ENCODE measurements around the gene CCDC192. TPM values are rescaled to one million over a fixed set of nuclear protein-coding genes. Genes with fewer than 3 reads are reported as not detected.
"Not testable (repeated sequence)": the region's sequence is repeated elsewhere in the genome, so short reads cannot be mapped to it uniquely, and the experiment has no call there.

Gene CCDC192, protein sequence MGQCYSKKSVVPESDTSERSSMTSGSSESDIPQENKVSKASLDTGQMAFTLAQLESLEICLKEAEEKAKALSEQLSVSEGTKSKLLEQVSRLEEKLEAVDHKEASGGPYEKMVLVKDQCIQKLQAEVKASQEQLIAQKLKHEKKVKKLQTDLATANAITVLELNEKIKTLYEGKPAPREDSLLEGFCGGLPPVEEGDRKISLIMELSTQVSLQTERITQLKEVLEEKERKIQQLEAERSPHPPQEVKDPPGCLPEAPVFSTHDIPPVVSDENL
- not detected for total RNA-seq

DNA sequence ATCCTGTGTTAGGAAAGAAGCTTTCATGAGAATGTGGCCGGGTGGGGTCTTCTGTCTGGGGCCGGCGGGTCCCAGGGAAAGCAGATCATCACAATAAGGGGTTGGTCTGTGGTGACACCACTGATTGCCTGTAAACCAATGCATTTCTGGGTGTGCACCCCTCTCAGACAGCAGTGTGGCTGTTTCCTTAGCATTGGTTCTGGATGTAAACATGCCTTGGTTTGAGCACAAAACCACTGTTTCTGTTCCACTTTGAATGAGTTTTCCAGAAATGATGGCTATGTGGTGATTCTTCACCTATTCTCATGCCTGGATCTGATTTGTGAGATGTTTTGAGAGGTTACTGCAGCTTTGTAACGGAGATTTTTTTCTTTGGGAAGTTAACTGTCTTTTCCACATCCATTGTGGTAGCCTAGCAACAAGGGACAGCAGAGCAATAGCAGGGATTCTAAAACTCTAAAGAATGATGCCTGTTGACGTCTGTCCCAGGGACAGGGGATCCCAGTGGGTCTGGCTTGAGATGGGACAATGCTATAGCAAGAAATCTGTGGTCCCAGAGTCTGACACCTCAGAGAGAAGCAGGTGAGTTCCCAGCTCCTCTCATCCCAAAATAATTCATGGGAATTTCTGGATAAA lies at the start of gene CCDC192:
TSS of gene CCDC192 (plus strand) at position 466 of the 636 bp plus-strand sequence. CDS start at position 521, 55 bp downstream.
- H3K36me3 Mint-ChIP-seq, result no peaks in the 10 kb centered on the region
- no peak for DNase-seq (ENCODE audit: low spot score)
- H3K27me3 Mint-ChIP-seq, result peaks cover 0 to 10% of the 10 kb centered on the region in 2 donors
- H3K27ac Mint-ChIP-seq, result no peak within 1 kb of the TSS
- no peak within 1 kb of the TSS for H3K4me3 Mint-ChIP-seq
- peaks cover 4% of the 10 kb centered on the region for H3K9me3 Mint-ChIP-seq
- ATAC-seq, result peak in 1 of 2 donors; percentile 46
- H3K4me1 Mint-ChIP-seq (ENCODE audit: low read depth in 2 of 2), result no peaks in the 10 kb centered on the region

DNA sequence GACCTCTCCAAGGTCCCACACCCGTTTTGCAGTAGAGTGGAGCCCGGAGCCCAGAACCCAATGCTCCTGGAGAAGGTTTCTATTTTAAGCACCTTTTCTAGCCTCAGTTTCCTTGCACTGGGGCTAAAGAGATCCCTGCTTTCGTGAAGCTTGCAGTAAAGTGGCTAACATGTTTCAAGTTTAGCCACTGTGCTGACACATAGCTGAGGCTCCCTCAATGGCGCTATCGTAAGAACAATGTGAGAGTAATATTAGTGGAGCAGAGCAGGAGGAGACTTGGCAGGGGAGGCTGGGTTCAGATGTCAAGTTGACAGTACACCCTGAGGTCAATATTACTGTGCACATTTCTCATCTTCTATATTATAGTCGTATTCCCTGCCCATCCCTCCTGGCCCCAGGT lies 46.4 kb upstream of the CCDC192 start:
- no peaks in the 10 kb centered on the region for H3K4me1 Mint-ChIP-seq (ENCODE audit: low read depth in 2 of 2)
- peaks cover 0 to 2% of the 10 kb centered on the region in 2 donors for H3K27me3 Mint-ChIP-seq
- H3K27ac Mint-ChIP-seq, result no peak overlapping the region
- ATAC-seq (no peak), DNase-seq (ENCODE audit: low spot score) (no peak)
- no peaks in the 10 kb centered on the region for H3K36me3 Mint-ChIP-seq
- no peaks in the 10 kb centered on the region for H3K9me3 Mint-ChIP-seq
- no peak overlapping the region for H3K4me3 Mint-ChIP-seq

DNA sequence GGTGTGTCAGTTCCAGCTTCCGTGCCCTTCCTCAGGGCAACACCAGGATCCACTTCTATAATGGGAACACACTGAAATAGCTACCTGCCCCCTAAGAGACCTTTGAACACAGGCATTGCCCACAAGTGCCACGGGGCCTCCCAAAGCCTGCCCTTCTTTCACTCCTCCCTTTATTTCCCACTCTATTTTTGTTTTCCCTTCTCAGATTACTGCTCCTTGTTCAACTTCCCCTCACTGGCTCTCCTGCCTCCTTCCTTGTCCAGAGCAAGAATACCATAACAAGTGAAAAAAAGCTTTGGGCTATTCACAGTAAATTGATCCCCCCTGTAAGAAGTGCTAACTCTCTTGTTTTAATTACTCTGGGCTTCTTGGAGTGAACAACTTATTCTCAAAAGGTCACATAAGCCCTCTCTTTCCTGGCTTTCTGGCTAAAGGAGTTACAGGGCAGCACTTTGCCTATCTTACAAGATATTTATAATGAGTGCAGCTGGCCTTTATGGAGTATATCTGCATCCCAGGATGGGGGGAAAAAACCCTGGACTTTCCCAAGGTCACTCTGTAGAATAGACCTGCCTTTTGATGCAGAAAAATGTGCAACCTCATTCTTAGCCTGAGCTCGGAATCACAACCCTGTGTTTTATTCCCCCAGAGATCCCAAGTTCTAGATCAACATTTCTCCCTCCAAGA lies 43.0 kb upstream of the CCDC192 start:
- H3K27ac Mint-ChIP-seq, result no peak overlapping the region
- no peak overlapping the region for H3K4me3 Mint-ChIP-seq
- H3K9me3 Mint-ChIP-seq, result no peaks in the 10 kb centered on the region
- no peaks in the 10 kb centered on the region for H3K4me1 Mint-ChIP-seq (ENCODE audit: low read depth in 2 of 2)
- H3K36me3 Mint-ChIP-seq, result no peaks in the 10 kb centered on the region
- ATAC-seq (no peak), DNase-seq (ENCODE audit: low spot score) (no peak)
- H3K27me3 Mint-ChIP-seq, result peaks cover 0 to 3% of the 10 kb centered on the region in 2 donors

DNA sequence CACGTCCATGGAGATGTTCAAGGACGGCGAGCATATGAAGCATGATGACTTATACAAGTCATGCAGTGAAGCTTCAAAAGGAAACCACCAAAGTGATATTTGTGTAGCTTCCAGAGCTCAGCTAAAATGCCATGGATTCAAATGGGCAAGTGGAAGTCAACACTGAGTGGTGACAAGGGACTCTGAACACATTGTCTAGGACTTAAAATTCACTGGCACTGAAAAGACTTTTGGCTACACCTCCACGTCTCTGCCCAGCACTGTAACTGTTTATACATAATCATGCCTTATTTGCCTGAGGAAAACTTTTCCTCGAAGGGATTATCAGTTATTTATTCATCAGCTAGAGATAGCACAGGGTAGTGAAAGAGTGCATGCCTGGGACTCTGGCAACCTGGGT lies 39.1 kb upstream of the CCDC192 start:
- Mint-ChIP-seq H3K9me3 (no peaks in the 10 kb centered on the region), H3K27me3 (peaks cover 0 to 3% of the 10 kb centered on the region in 2 donors), H3K4me1 (ENCODE audit: low read depth in 2 of 2) (no peaks in the 10 kb centered on the region), H3K36me3 (no peaks in the 10 kb centered on the region), H3K27ac (no peak overlapping the region), H3K4me3 (no peak overlapping the region)
- DNase-seq (ENCODE audit: low spot score) (no peak), ATAC-seq (no peak)

DNA sequence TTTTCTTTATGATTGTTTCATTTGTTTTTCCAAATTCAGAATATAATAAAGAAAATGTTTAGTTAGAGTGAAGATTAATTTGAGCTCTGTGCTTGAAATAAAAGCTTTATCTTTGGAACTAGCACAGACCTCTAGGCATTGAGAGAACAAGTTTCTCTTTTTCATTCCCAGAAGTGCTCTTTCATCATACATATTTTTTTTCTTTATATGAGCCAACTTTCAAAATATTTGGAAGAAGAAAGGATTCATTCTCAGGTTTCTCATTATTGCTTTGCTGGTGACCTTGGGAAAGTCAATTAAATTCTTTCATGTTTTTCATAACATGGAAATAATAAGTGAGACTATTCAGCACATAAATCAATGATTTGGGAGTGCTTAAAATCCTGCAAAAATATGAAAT lies 37.5 kb upstream of the CCDC192 start:
- Mint-ChIP-seq H3K27ac (no peak overlapping the region), H3K36me3 (no peaks in the 10 kb centered on the region), H3K9me3 (no peaks in the 10 kb centered on the region), H3K27me3 (peaks cover 3 to 13% of the 10 kb centered on the region in 2 donors), H3K4me3 (no peak overlapping the region), H3K4me1 (ENCODE audit: low read depth in 2 of 2) (no peaks in the 10 kb centered on the region)
- ATAC-seq (no peak), DNase-seq (ENCODE audit: low spot score) (no peak)

DNA sequence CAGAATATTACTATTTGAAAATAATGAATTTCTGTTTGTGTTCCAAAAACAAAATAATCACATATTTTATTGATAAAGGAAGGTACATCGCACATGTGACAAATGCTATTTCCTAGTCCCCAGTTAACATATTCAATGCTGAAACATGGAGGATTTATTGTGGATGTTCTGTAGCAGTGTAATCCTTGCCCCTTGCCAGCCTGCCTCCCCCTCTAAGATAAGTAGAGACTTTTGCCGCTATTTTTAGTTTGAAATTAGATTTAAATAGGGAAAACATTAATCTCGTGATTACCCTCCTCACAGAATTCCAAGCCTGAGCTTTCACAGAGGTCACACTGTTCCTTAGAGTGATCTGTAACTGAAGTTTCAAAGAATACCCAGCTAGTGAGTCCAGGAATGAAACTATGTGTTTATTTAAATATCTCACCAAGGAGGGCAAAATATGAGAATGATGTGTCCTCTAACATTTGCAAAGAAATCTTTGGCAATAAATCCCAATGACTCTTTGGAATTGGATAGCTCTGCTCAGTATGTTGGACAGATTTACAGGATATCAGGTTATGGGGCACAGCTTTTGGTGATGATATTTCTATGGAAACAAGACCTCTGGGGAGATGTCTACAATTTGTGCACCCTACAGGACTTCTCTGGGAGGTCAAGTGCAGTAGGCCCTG lies 37.0 kb upstream of the CCDC192 start:
- no peaks in the 10 kb centered on the region for H3K9me3 Mint-ChIP-seq

DNA sequence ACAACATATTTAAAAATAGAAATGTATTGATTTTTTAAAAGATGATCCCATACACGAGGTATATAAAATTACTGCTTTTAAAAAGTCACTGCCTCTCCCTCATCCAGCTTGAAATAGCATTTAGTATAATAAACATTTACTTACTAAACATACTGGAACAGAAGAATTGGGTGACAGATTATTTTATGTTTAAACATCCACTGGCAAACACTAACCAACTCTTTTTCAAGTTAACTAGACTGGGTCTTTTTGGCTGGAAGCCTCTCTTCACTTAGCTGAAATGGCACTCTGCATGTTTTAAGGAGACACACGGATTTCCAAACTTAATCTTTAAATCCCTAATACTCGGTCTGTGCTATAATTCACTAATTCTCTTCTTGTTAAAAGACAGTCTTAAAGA lies 35.3 kb upstream of the CCDC192 start:
- ATAC-seq (no peak), DNase-seq (ENCODE audit: low spot score) (no peak)
- Mint-ChIP-seq H3K36me3 (no peaks in the 10 kb centered on the region), H3K4me3 (no peak overlapping the region), H3K9me3 (no peaks in the 10 kb centered on the region), H3K27ac (no peak overlapping the region), H3K27me3 (peaks cover 3 to 14% of the 10 kb centered on the region in 2 donors), H3K4me1 (ENCODE audit: low read depth in 2 of 2) (no peaks in the 10 kb centered on the region)

More for the DNA sequence above, 37.0 kb upstream of the CCDC192 start:
- no peaks in the 10 kb centered on the region for H3K36me3 Mint-ChIP-seq
- ATAC-seq, result no peak
- no peak for DNase-seq (ENCODE audit: low spot score)
- peaks cover 3 to 14% of the 10 kb centered on the region in 2 donors for H3K27me3 Mint-ChIP-seq
- H3K4me3 Mint-ChIP-seq, result no peak overlapping the region
- H3K4me1 Mint-ChIP-seq (ENCODE audit: low read depth in 2 of 2), result no peaks in the 10 kb centered on the region
- no peak overlapping the region for H3K27ac Mint-ChIP-seq

DNA sequence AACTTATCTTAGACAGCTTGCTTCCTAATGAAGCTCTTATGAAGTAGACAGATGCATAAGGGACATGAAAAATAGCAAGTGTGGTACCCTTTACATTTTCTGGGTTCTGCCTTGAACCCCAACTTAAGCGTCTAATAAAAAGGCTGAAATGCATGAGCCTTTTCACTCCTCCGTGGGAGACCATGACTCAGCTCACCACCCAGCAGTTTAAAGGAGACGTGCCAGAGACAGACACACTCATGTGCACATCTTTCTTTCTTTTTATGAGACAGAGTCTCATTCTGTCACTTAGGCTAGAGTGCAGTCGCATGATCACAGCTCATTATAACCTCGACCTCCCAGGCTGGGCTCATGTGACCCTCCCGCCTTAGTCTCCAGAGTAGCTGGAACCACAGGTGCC lies 32.0 kb upstream of the CCDC192 start:
- H3K27ac Mint-ChIP-seq, result no peak overlapping the region
- no peak for DNase-seq (ENCODE audit: low spot score)
- H3K27me3 Mint-ChIP-seq, result peaks cover 0 to 14% of the 10 kb centered on the region in 2 donors
- H3K4me1 Mint-ChIP-seq (ENCODE audit: low read depth in 2 of 2), result no peaks in the 10 kb centered on the region
- no peaks in the 10 kb centered on the region for H3K36me3 Mint-ChIP-seq
- peaks cover 6% of the 10 kb centered on the region for H3K9me3 Mint-ChIP-seq
- no peak overlapping the region for H3K4me3 Mint-ChIP-seq
- no peak for ATAC-seq

DNA sequence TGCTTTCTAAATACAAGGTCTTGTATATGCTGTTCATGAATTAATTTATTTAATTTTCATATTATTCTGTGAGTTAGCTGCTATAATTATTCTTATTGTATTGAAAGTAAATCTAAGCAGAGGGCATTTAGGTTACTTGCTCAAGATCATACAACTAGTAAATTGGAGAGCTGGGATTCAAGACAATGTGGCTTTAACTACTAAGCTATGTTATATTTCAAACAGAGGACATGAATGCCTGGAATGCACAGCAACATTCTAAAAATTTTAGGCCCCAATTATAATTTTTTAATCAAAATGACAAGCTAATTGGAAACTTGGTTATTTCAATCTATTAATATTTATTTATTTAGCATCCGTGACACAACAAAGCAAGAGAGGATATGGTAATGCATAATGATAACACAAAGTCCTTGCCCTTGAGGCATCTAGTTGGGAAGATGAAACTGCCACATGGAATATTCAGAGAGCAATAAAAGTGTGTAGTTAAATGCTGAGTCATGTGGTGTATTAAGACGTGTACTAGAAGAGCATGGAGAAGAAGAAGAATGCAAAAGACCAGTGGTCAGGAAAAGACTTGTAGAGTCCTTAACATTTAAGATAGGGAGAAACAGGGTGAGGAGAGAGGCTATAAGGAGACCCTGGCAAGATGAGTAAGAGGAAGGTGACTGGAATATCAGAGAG lies 29.9 kb upstream of the CCDC192 start:
- ATAC-seq, result no peak
- Mint-ChIP-seq H3K4me3 (no peak overlapping the region), H3K4me1 (ENCODE audit: low read depth in 2 of 2) (no peaks in the 10 kb centered on the region)

DNA sequence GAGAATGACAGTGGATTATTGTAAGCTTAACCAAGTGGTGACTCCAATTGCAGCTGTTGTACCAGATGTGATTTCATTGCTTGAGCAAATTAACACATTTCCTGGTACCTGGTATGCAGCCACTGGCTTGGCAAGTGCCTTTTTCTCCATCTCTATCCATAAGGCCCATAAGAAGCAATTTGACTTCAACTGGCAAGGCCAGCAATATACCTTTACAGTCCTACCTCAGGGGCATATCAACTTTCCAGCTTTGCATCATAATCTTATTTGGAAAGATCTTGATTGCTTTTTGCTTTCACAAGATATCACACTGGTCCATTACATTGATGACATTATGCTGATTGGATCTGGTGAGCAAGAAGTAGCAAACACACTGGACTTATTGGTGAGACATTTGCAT lies 26.2 kb upstream of the CCDC192 start:
- H3K4me3 Mint-ChIP-seq; H3K27ac Mint-ChIP-seq; H3K9me3 Mint-ChIP-seq; ATAC-seq; H3K36me3 Mint-ChIP-seq; DNase-seq (ENCODE audit: low spot score); H3K4me1 Mint-ChIP-seq (ENCODE audit: low read depth in 2 of 2); H3K27me3 Mint-ChIP-seq: not testable (repeated sequence)

More for the DNA sequence above, 29.9 kb upstream of the CCDC192 start:
- DNase-seq (ENCODE audit: low spot score), result no peak
- Mint-ChIP-seq H3K9me3 (peaks cover 8% of the 10 kb centered on the region), H3K27ac (no peak overlapping the region), H3K27me3 (peaks cover 0 to 14% of the 10 kb centered on the region in 2 donors), H3K36me3 (no peaks in the 10 kb centered on the region)

DNA sequence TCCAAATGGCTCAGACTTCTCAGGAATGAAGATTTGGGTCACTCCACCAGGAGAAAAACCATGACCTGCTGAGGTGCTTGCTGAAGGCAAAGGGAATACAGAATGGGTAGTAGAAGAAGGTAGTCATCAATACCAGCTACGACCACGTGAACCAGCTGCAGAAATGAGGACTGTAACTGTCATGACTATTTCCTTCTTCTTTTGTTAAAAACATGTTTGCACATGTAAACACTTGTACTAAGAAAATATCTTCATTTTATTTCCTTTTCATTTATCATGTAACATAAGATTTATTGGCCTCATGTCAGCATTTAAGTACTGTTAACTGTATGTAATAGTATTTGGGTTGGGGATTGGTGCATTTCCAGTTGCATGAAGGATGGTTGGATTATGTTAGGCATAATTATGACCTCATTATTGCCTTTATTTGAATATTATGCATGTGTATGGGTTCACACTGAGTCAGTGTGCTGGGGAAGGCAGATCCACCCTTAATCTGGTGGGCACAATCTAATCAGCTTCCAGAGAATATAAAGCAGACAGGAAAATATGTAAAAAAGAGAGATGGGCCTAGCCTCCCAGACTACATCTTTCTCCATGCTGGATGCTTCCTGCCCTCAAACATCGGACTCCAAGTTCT lies 23.4 kb upstream of the CCDC192 start:
- not testable (repeated sequence) for H3K27ac Mint-ChIP-seq; H3K27me3 Mint-ChIP-seq; ATAC-seq; H3K9me3 Mint-ChIP-seq; H3K4me3 Mint-ChIP-seq; DNase-seq (ENCODE audit: low spot score); H3K36me3 Mint-ChIP-seq; H3K4me1 Mint-ChIP-seq (ENCODE audit: low read depth in 2 of 2)

DNA sequence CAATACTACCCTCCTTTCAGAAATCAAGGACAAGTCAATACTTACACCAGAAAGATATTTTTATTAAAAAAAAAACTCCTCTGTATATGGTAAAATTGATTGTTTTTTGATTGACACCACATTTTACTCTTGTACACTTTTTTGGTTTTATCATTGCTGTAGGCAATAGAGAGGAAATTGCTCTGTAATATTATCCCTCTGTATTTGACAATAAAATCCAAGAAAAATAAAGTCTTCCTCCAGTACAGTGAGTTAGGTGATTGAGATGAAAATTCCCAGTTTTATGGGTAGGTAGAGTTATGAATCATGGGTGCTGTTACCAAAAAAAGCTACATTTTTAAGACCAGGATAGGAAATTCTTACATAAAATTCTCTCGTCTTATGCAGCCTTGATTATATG lies 22.6 kb upstream of the CCDC192 start:
- H3K4me3 Mint-ChIP-seq, result no peak overlapping the region
- peaks cover 3% of the 10 kb centered on the region for H3K9me3 Mint-ChIP-seq
- ATAC-seq (no peak), DNase-seq (ENCODE audit: low spot score) (no peak)
- H3K4me1 Mint-ChIP-seq (ENCODE audit: low read depth in 2 of 2), result no peaks in the 10 kb centered on the region
- no peaks in the 10 kb centered on the region for H3K36me3 Mint-ChIP-seq
- H3K27ac Mint-ChIP-seq, result no peak overlapping the region
- H3K27me3 Mint-ChIP-seq, result peaks cover 0 to 5% of the 10 kb centered on the region in 2 donors

DNA sequence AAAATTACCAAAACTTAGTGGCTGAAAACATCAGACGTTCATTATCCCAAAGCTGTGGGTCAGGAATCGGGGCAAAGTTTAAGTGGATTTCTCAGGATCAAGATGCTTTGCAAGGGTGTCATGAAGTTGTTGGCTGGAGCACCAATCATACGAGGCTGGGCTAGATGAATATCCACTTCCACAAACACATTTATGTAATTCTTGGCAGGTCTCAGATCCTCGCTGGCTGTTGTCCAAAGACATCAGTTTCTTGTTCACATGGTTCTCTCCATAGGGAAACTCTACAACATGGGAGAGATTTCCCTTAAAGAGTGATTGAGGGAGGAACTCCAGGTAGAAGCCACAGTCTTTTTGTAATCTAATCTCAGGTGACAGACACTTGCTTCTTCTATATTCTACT lies 20.2 kb upstream of the CCDC192 start:
- Mint-ChIP-seq H3K27ac (no peak overlapping the region), H3K27me3 (peaks cover 0 to 12% of the 10 kb centered on the region in 2 donors), H3K9me3 (peaks cover 5% of the 10 kb centered on the region), H3K4me1 (ENCODE audit: low read depth in 2 of 2) (no peaks in the 10 kb centered on the region), H3K4me3 (no peak overlapping the region), H3K36me3 (no peaks in the 10 kb centered on the region)
- DNase-seq (ENCODE audit: low spot score), result no peak
- no peak for ATAC-seq

Measured in natural killer cell treated with Interleukin-12 subunit alpha and Interleukin-12 subunit beta and Interleukin-15 and Interleukin-18, amount 100 ng/mL, for 72 hours (primary cell).